HG02973 (cell line): ENCODE data around the gene F8.
"Not testable (repeated sequence)": the region's sequence is repeated elsewhere in the genome, so short reads cannot be mapped to it uniquely, and the experiment has no call there.

ENCODE experiments used
- ATAC-seq: cut with Tn5 transposase; IDR thresholded peaks from one replicate; pipeline ENCODE4 v1.9.1; 2021; ENCODE audit warnings: moderate library complexity; ENCODE audit not compliant: unreplicated experiment

Gene F8

GRCh38 chrX:154988719-154989118, 33.8 kb downstream of the F8 start:
- no peak for ATAC-seq

- ATAC-seq: no peak
Measured at GRCh38 chrX:154987940-154988339, 34.6 kb downstream of the F8 start.

GRCh38 chrX:154986826-154987575, 35.5 kb downstream of the F8 start:
- ATAC-seq: no peak

- ATAC-seq: peak; percentile 16
Measured at GRCh38 chrX:154981116-154981411, 41.5 kb downstream of the F8 start.

GRCh38 chrX:154980330-154981115, 42.0 kb downstream of the F8 start:
- peak; percentile 91 for ATAC-seq

GRCh38 chrX:154979629-154980028, 42.9 kb downstream of the F8 start:
- no peak for ATAC-seq

- no peak for ATAC-seq
Measured at GRCh38 chrX:154968353-154968752, 54.2 kb downstream of the F8 start.

GRCh38 chrX:154967603-154968002, 54.9 kb downstream of the F8 start:
- ATAC-seq: no peak

- ATAC-seq: no peak
Measured at GRCh38 chrX:154961947-154962346, 60.6 kb downstream of the F8 start.

GRCh38 chrX:154955799-154956198, 66.7 kb downstream of the F8 start:
- not testable (repeated sequence) for ATAC-seq

GRCh38 chrX:154939265-154939664, 83.3 kb downstream of the F8 start:
- ATAC-seq: not testable (repeated sequence)

- not testable (repeated sequence) for ATAC-seq
Measured at GRCh38 chrX:154924771-154925170, 97.8 kb downstream of the F8 start.

GRCh38 chrX:154918060-154918483, 104.5 kb downstream of the F8 start:
- no peak for ATAC-seq

GRCh38 chrX:154914052-154914451, 108.5 kb downstream of the F8 start:
- ATAC-seq: no peak

- not testable (repeated sequence) for ATAC-seq
Measured at GRCh38 chrX:154910528-154910927, 112.0 kb downstream of the F8 start.

- ATAC-seq: not testable (repeated sequence)
Measured at GRCh38 chrX:154910048-154910447, 112.5 kb downstream of the F8 start.

- ATAC-seq: no peak
Measured at GRCh38 chrX:154908821-154909220, 113.7 kb downstream of the F8 start.

- ATAC-seq: no peak
Measured at GRCh38 chrX:154902408-154902807, 120.1 kb downstream of the F8 start.

GRCh38 chrX:154900323-154900722, 122.2 kb downstream of the F8 start:
- ATAC-seq: no peak

- no peak for ATAC-seq
Measured at GRCh38 chrX:154892296-154892695, 130.2 kb downstream of the F8 start.

GRCh38 chrX:154890990-154891639, 131.4 kb downstream of the F8 start:
- no peak for ATAC-seq

GRCh38 chrX:154886789-154887221, 135.7 kb downstream of the F8 start:
- peak; percentile 61 for ATAC-seq
